Measurements from ENCODE around the gene SRSF3.
"Not testable (repeated sequence)": the region's sequence is repeated elsewhere in the genome, so short reads cannot be mapped to it uniquely, and the experiment has no call there.

The SRSF3 gene

DNA sequence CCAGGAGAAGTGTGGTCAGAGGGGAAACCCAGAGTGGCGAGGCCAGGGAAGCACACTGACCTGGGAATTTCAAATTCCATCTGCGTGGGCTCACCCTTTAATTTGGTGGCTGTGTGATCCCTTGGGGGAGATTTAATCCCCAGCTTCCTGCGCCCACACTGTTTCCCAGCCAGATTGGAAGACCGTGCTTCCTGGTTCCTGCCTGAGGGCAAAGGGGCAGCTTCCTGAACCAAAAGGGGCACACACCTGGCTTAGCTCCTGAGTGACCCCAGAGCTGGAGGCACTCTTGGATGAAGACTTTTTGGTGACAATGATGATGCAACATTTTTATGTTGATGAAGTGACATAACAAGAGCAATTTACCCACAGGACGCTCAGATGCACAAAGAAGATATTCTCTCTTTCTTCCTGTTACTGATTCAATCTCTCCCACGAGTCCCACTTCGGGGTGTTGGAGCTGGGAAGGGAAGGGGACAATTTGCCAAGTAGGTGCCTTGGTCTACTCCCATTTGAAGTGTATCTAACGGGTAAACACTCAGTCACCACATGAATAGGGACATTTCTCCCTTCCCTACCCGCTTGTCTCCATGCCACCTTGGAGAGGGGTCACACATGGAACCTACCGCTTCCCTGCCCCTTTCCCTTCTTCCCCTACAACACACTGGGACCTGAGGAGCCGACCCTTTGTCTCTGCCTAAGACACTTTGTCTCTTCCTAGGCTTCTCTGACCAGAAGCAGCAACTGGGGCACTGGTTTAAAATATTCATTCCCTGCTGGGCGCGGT, 55.7 kb downstream of the SRSF3 start:
- TF ChIP-seq POLR2A (IDR thresholded peaks at IDR 0.05; ENCODE audit: low read depth, low read length): no peak
- FAIRE-seq: no peak
- no peak for DNase-seq (ENCODE audit: insufficient read length, low spot score)

DNA sequence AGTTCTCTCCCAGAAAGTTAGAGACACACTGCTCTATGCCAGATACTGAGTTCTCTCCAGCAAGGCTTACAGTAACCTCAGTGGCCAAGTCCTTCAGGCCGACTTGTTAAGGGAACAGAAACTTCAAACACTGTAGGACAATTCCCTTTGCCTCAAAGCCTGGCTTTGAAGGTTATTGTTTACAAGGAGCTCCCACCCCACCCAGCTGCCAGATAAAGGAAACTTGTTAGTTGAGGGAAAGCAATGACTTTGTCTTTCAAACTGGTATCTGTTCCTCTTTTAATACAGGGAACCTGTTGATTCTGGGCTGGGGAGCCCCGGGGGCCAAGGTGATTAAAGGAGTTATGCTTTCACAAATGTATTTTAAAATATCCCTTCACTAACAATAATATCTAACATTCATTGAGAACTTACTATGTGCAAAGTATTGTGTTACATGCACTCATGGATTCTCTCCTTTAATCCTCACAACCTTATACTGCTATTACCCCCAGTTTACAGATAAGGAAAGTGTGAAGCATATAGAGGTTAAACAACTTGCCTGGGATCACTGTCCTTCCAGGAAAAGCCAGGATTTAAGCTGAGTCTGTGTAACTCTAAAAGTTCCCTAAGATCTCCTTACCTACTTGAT, 56.8 kb downstream of the SRSF3 start:
- no peak for TF ChIP-seq POLR2A (IDR thresholded peaks at IDR 0.05; ENCODE audit: low read depth, low read length)
- FAIRE-seq (no peak), DNase-seq (ENCODE audit: insufficient read length, low spot score) (no peak)

DNA sequence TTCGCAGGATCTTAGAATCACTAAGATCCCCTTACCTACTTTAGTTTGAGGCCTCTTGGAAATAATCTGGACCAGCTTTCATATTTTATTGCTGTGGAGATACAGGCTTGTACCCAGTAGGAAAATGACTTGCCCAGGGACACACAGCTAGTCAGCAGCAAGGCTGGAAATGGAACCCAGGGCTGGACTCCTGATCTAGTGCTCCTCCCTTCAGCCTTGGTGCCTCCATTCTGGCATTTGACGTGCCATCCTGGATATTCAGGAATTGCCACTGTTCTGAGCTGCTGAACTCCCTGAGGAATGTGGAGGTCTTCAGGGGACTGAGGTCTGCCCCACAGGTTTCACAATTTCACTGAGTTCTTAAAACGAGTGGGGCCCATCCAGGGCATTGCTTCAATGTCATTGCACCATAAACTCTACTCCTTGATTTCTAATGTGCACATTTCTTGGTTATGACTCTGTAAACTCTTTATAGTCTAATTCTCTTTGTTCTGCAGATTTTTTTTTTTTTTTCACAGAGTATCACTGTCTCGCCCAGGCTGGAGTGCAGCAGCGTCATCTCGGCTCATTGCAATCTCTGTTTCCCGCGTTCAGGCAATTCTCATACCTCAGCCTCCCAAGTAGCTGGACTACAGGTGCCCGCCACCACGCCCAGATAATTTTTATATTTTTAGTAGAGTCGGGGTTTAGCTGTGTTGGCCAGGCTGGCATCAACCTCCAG, 57.7 kb downstream of the SRSF3 start:
- no peak for TF ChIP-seq POLR2A (IDR thresholded peaks at IDR 0.05; ENCODE audit: low read depth, low read length)
- DNase-seq (ENCODE audit: insufficient read length, low spot score) (no peak), FAIRE-seq (no peak)

DNA sequence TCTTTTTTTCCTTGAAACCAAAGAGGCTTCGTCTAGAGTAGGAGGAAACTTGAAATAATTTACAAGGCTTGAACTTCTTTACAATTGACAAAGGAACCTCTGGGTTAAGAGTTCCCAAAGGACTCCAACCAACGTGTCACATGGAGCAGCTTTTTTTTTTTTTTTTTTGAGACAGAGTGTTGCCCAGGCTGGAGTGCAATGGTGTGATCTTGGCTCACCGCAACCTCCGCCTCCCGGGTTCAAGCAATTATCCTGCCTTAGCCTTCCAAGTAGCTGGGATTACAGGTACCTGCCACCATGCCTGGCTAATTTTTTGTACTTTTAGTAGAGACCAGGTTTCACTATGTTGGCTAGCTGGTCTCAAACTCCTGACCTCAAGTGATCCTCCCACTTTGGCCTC, 60.3 kb downstream of the SRSF3 start:
- FAIRE-seq; DNase-seq (ENCODE audit: insufficient read length, low spot score): not testable (repeated sequence)
